GM13976 (cell line): ENCODE measurements around the gene ADGRG2.

Experiments used
- DNase-seq: peaks from one replicate; pipeline ENCODE4 v3.0.0; 2012; ENCODE audit warnings: low spot score
- in situ Hi-C: fragments of 300-500 bp; cut with MboI; formaldehyde crosslinking; loops from one replicate; pipeline ENCODE4 v1.12.0; 2022; ENCODE audit warnings: low sequenced_read_pairs, mixed read lengths, inconsistent platforms; ENCODE audit not compliant: unreplicated experiment
- TF ChIP-seq, protein P1 (sequence below): IDR thresholded peaks from 2 replicates; pipeline ENCODE4 v1.5.1; 2012; ENCODE audit warnings: borderline replicate concordance, mild to moderate bottlenecking; ENCODE audit not compliant: insufficient read depth; ENCODE audit errors: extremely low read depth, missing control alignments, control extremely low read depth

Gene ADGRG2

GRCh38 chrX:19065535-19065934 lies 56.7 kb downstream of the ADGRG2 start:
- DNase-seq = no peak
- in situ Hi-C loops = no loop called here
- TF ChIP-seq, protein P1, sequence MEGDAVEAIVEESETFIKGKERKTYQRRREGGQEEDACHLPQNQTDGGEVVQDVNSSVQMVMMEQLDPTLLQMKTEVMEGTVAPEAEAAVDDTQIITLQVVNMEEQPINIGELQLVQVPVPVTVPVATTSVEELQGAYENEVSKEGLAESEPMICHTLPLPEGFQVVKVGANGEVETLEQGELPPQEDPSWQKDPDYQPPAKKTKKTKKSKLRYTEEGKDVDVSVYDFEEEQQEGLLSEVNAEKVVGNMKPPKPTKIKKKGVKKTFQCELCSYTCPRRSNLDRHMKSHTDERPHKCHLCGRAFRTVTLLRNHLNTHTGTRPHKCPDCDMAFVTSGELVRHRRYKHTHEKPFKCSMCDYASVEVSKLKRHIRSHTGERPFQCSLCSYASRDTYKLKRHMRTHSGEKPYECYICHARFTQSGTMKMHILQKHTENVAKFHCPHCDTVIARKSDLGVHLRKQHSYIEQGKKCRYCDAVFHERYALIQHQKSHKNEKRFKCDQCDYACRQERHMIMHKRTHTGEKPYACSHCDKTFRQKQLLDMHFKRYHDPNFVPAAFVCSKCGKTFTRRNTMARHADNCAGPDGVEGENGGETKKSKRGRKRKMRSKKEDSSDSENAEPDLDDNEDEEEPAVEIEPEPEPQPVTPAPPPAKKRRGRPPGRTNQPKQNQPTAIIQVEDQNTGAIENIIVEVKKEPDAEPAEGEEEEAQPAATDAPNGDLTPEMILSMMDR = no peak

DNA sequence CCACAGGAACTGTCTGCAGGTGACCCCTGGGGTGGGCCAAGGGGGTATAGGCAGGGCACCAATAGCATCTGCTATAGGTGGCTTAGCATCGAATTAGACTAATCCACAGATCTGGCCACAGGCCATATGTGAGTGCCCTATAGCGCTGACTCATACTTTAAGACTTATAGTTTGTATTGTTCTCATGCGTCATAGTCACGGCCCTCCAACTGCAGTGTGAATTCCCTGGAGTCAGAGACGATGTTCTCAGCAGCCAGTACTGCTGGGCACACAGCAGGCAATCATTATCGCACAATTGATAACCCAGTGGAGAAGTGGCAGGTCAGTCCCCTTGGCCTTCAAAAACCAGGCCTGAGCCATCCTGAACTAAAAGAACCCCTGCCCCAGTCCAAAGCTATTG lies 58.1 kb downstream of the ADGRG2 start:
- in situ Hi-C loops = no loop called here
- TF ChIP-seq, protein P1 = no peak
- no peak for DNase-seq

- TF ChIP-seq, protein P1 = no peak
- in situ Hi-C loops = no loop called here
- no peak for DNase-seq
Measured at GRCh38 chrX:19063030-19063429, 59.2 kb downstream of the ADGRG2 start.

DNA sequence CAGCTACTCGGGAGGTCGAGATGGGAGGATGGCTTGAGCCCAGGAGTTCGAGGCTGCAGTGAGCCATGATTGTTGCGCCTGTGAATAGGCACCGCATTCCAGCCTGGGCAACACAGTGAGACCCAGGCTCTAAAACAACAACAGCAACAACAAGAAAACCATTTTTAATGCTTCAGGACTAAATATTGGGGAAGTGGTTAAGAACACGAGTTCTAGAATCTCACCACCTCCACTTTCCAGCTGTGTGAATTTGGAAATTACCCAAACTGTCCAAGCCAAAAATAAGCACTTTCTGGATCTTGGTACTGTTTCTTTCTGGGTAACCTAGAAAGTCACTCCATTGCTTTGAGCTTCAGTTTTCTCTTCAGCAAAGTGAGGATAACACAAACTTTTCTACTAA lies 63.2 kb downstream of the ADGRG2 start:
- TF ChIP-seq, protein P1 = no peak
- in situ Hi-C loops = no loop called here
- DNase-seq = no peak

GRCh38 chrX:19057856-19058255 lies 64.4 kb downstream of the ADGRG2 start:
- DNase-seq = no peak
- in situ Hi-C loops = no loop called here
- TF ChIP-seq, protein P1 = no peak

- in situ Hi-C loops = no loop called here
- no peak for DNase-seq
- TF ChIP-seq, protein P1 = no peak
Measured at GRCh38 chrX:19049110-19049509, 73.2 kb downstream of the ADGRG2 start.
